B cell (primary cell): ENCODE measurements around the gene INPP5J.

Experiments used
- EZH2 ChIP-seq: IDR thresholded peaks from 2 replicates; pipeline ENCODE4 v1.6.1; 2012; ENCODE audit warnings: borderline replicate concordance, low read depth, mild to moderate bottlenecking, moderate library complexity, low read length; ENCODE audit not compliant: insufficient read depth, poor library complexity, severe bottlenecking
- TF ChIP-seq, protein P1 (sequence below): fragments of 200-600 bp; IDR thresholded peaks from one replicate; pipeline ENCODE4 v1.8.0; 2022; ENCODE audit warnings: antibody characterized with exemption, mild to moderate bottlenecking

DNA sequence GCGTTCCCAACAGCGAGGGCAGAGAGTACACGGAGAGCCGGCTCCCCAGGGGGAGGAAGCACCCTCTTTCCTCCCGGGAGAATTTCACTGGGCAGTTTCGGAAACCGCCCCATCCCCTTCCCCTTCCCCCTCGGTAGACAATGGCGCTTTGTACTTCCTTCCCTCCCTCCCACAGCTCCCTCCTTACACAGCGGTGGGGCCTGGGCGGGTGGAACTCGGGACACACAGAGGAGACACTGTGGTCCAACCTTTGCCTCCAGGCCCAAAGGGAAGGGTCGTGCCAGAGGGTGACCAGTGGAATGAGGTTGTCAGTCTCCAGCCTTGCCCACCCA, 37.3 kb upstream of the INPP5J start:
- TF ChIP-seq, protein P1, sequence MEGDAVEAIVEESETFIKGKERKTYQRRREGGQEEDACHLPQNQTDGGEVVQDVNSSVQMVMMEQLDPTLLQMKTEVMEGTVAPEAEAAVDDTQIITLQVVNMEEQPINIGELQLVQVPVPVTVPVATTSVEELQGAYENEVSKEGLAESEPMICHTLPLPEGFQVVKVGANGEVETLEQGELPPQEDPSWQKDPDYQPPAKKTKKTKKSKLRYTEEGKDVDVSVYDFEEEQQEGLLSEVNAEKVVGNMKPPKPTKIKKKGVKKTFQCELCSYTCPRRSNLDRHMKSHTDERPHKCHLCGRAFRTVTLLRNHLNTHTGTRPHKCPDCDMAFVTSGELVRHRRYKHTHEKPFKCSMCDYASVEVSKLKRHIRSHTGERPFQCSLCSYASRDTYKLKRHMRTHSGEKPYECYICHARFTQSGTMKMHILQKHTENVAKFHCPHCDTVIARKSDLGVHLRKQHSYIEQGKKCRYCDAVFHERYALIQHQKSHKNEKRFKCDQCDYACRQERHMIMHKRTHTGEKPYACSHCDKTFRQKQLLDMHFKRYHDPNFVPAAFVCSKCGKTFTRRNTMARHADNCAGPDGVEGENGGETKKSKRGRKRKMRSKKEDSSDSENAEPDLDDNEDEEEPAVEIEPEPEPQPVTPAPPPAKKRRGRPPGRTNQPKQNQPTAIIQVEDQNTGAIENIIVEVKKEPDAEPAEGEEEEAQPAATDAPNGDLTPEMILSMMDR = peak; percentile 61
- no peak for TF ChIP-seq EZH2
